H1 (cell line): ENCODE results near the gene NR0B2. TPM values are rescaled to one million over a fixed set of nuclear protein-coding genes. Genes with fewer than 3 reads are reported as not detected.

Experiments used
- CTCF ChIA-PET: fragments of 300-600 bp; sonication (Branson Sonifier 250); formaldehyde crosslinking; loops from one replicate; lab custom pipeline; 2021; ENCODE audit not compliant: partially characterized antibody; lab: Charles Lee
- POLR2A ChIA-PET: fragments of 300-600 bp; sonication (Branson Sonifier 250); formaldehyde crosslinking; loops from one replicate; lab custom pipeline; 2021; ENCODE audit warnings: inconsistent platforms; ENCODE audit not compliant: partially characterized antibody; lab: Charles Lee
- DNase-seq, 2 experiments: peaks; one replicate each; pipeline versions ENCODE4 v3.0.0 to v3.0.0-alpha.2; 2010 to 2022; ENCODE audit warnings: low spot score in 2 of 2, low read depth in 1 of 2, mixed read lengths in 1 of 2
- FAIRE-seq: peaks from 2 replicates; lab custom pipeline; 2011; peaks lifted over from hg19 to GRCh38; lab: Jason Lieb, UNC
- H2AFZ ChIP-seq: 2 replicates; pipeline ENCODE4 v1.8.1; 2012; ENCODE audit warnings: low read length, inconsistent platforms
- H2AK5ac ChIP-seq: 2 replicates; pipeline ENCODE4 v1.6.1; 2013; ENCODE audit warnings: low read depth, low read length
- H2BK120ac ChIP-seq: replicated peaks from 2 replicates; pipeline ENCODE3; 2013; ENCODE audit warnings: low read depth, low read length, inconsistent platforms
- H2BK12ac ChIP-seq: 2 replicates; pipeline ENCODE4 v1.6.1; 2013; ENCODE audit warnings: low read depth, low read length
- H2BK15ac ChIP-seq: 2 replicates; pipeline ENCODE4 v1.6.1; 2013; ENCODE audit warnings: low read length
- H2BK20ac ChIP-seq: 2 replicates; pipeline ENCODE4 v1.6.1; 2013; ENCODE audit warnings: low read length
- H2BK5ac ChIP-seq: 2 replicates; pipeline ENCODE4 v1.6.1; 2013; ENCODE audit warnings: low read depth, low read length
- H3K14ac ChIP-seq: 2 replicates; pipeline ENCODE4 v1.6.1; 2013; ENCODE audit warnings: inconsistent platforms; ENCODE audit not compliant: insufficient read length
- H3K18ac ChIP-seq: 2 replicates; pipeline ENCODE4 v1.6.1; 2013; ENCODE audit warnings: low read length; ENCODE audit errors: extremely low read depth
- H3K23ac ChIP-seq: 2 replicates; pipeline ENCODE4 v1.6.1; 2013; ENCODE audit warnings: inconsistent platforms; ENCODE audit not compliant: insufficient read length
- H3K23me2 ChIP-seq: 2 replicates; pipeline ENCODE4 v1.6.1; 2013; ENCODE audit warnings: low read depth, low read length
- H3K27ac ChIP-seq: 2 replicates; pipeline ENCODE4 v1.6.1; 2011; ENCODE audit warnings: low read depth, low read length, inconsistent platforms
- H3K27me3 ChIP-seq, 4 experiments: replicated peaks in 1 of 4; 1 replicate in 1 of 4; 2 replicates in 3 of 4; pipeline versions ENCODE4 v1.6.1 to v1.8.1; 2011 to 2013; ENCODE audit warnings: low read length in 3 of 4, mild to moderate bottlenecking in 3 of 4, inconsistent platforms in 2 of 4, mixed read lengths in 2 of 4, moderate library complexity in 1 of 4; ENCODE audit not compliant: control insufficient read depth in 3 of 4, insufficient read depth in 3 of 4; ENCODE audit errors: extremely low read depth in 1 of 4
- H3K36me3 ChIP-seq, 4 experiments: 2 replicates each; pipeline versions ENCODE4 v1.6.1 to v1.8.1; 2011 to 2013; ENCODE audit warnings: mild to moderate bottlenecking in 4 of 4, low read length in 3 of 4, moderate library complexity in 2 of 4, control low read depth in 1 of 4, inconsistent platforms in 1 of 4; ENCODE audit not compliant: insufficient read depth in 4 of 4, control insufficient read depth in 2 of 4
- H3K4ac ChIP-seq: replicated peaks from 2 replicates; pipeline ENCODE3; 2013; ENCODE audit warnings: low read length, low read depth, mixed read lengths, inconsistent platforms; ENCODE audit not compliant: insufficient read length
- H3K4me1 ChIP-seq, 4 experiments: replicated peaks in 1 of 4; 1 replicate in 1 of 4; 2 replicates in 3 of 4; pipeline versions ENCODE4 v1.6.1 to v1.8.1; 2011 to 2013; ENCODE audit warnings: low read length in 3 of 4, inconsistent platforms in 2 of 4, mixed read lengths in 1 of 4; ENCODE audit not compliant: insufficient read depth in 4 of 4, control insufficient read depth in 3 of 4
- H3K4me2 ChIP-seq, 2 experiments: 2 replicates each; pipeline versions ENCODE4 v1.6.1 to v1.8.1; 2011 to 2013; ENCODE audit warnings: low read depth in 2 of 2, low read length in 2 of 2, control low read depth in 1 of 2, inconsistent platforms in 1 of 2, mild to moderate bottlenecking in 1 of 2; ENCODE audit not compliant: insufficient read depth in 1 of 2
- H3K4me3 ChIP-seq, 4 experiments: fragments of 200-600, 300-600 bp in 1 of 4; sonication (generic), shearing (Covaris generic), sonication (Bioruptor Twin) in 1 of 4; 2 replicates each; pipeline versions ENCODE4 v1.5.1 to v1.8.1; 2011 to 2016; ENCODE audit warnings: low read length in 4 of 4, low read depth in 3 of 4, control low read depth in 2 of 4, inconsistent platforms in 2 of 4, mild to moderate bottlenecking in 2 of 4, mixed read lengths in 1 of 4, moderate library complexity in 1 of 4; ENCODE audit not compliant: insufficient read depth in 2 of 4; ENCODE audit errors: extremely low read depth in 1 of 4
- H3K56ac ChIP-seq: replicated peaks from 2 replicates; pipeline ENCODE3; 2013; ENCODE audit warnings: low read depth, mild to moderate bottlenecking, mixed read lengths, low read length, inconsistent platforms; ENCODE audit not compliant: insufficient read length
- H3K79me1 ChIP-seq: 2 replicates; pipeline ENCODE4 v1.6.1; 2013; ENCODE audit warnings: low read depth, low read length, control low read depth
- H3K79me2 ChIP-seq, 2 experiments: 2 replicates each; pipeline versions ENCODE4 v1.6.1 to v1.8.1; 2012 to 2013; ENCODE audit warnings: low read length in 2 of 2, mild to moderate bottlenecking in 2 of 2, inconsistent platforms in 1 of 2; ENCODE audit not compliant: insufficient read depth in 2 of 2, control insufficient read depth in 1 of 2
- H3K9ac ChIP-seq, 4 experiments: replicated peaks in 1 of 4; 1 replicate in 1 of 4; 2 replicates in 3 of 4; pipeline versions ENCODE4 v1.6.1 to v1.8.1; 2011 to 2013; ENCODE audit warnings: low read depth in 3 of 4, low read length in 3 of 4, control low read depth in 2 of 4, mild to moderate bottlenecking in 2 of 4, moderate library complexity in 2 of 4, inconsistent platforms in 1 of 4; ENCODE audit errors: extremely low read depth in 1 of 4
- H3K9me3 ChIP-seq, 2 experiments: 2 replicates each; pipeline versions ENCODE4 v1.6.1 to v1.8.1; 2012 to 2013; ENCODE audit warnings: mild to moderate bottlenecking in 2 of 2, moderate library complexity in 2 of 2, control low read depth in 1 of 2, inconsistent platforms in 1 of 2, low read depth in 1 of 2, low read length in 1 of 2, mixed read lengths in 1 of 2; ENCODE audit not compliant: insufficient read depth in 2 of 2
- H4K20me1 ChIP-seq, 2 experiments: replicated peaks in 1 of 2; 2 replicates each; pipeline versions ENCODE3 to v1.8.1; 2011 to 2013; ENCODE audit warnings: inconsistent platforms in 2 of 2, low read length in 2 of 2, mild to moderate bottlenecking in 1 of 2; ENCODE audit not compliant: insufficient read depth in 2 of 2, control insufficient read depth in 1 of 2
- H4K5ac ChIP-seq: 2 replicates; pipeline ENCODE4 v1.6.1; 2013; ENCODE audit warnings: low read length, low read depth, mixed read lengths, inconsistent platforms; ENCODE audit not compliant: insufficient read length
- H4K8ac ChIP-seq: 2 replicates; pipeline ENCODE4 v1.8.0; 2013; ENCODE audit warnings: mild to moderate bottlenecking, moderate library complexity, low read length, inconsistent platforms; ENCODE audit not compliant: insufficient read depth; ENCODE audit errors: extremely low read depth
- H4K91ac ChIP-seq: replicated peaks from 2 replicates; pipeline ENCODE3; 2013; ENCODE audit warnings: low read length, mixed read lengths, inconsistent platforms; ENCODE audit not compliant: insufficient read length
- CBX8 ChIP-seq: fragments of 300-800, 300-1000 bp; sonication (generic); IDR thresholded peaks from 2 replicates; pipeline ENCODE4 v1.7.1; 2016; ENCODE audit warnings: low read depth, low read length, borderline replicate concordance
- GTF2F1 ChIP-seq: IDR thresholded peaks from 2 replicates; pipeline ENCODE4 v1.6.1; 2012; ENCODE audit warnings: low read depth, low read length, improper control_type of control experiment, borderline replicate concordance
- MAFK ChIP-seq: IDR thresholded peaks from 2 replicates; pipeline ENCODE4 v1.6.1; 2012; ENCODE audit warnings: low read depth, mild to moderate bottlenecking, improper control_type of control experiment, low read length
- POLR2A ChIP-seq, 2 experiments: IDR thresholded peaks; 1 replicate in 1 of 2; 2 replicates in 1 of 2; pipeline ENCODE4 v1.6.1; 2011; ENCODE audit warnings: low read depth in 2 of 2, low read length in 2 of 2, mild to moderate bottlenecking in 2 of 2; ENCODE audit errors: control extremely low read depth in 1 of 2
- RFX5 ChIP-seq: IDR thresholded peaks from 2 replicates; pipeline ENCODE4 v1.6.1; 2011; ENCODE audit warnings: low read depth, low read length, improper control_type of control experiment, borderline replicate concordance
- RNF2 ChIP-seq: fragments of 200-900, 300-1000 bp; sonication (generic); IDR thresholded peaks from 2 replicates; pipeline ENCODE4 v1.7.1; 2016; ENCODE audit warnings: borderline replicate concordance, low read depth, mild to moderate bottlenecking, antibody characterized with exemption, low read length; ENCODE audit not compliant: poor library complexity, severe bottlenecking; ENCODE audit errors: missing control alignments
- RXRA ChIP-seq: IDR thresholded peaks from 2 replicates; pipeline ENCODE4 v1.6.1; 2011; ENCODE audit warnings: low read depth, mild to moderate bottlenecking, low read length, moderate library complexity; ENCODE audit not compliant: insufficient read depth
- TAF1 ChIP-seq: IDR thresholded peaks from 2 replicates; pipeline ENCODE4 v1.6.1; 2011; ENCODE audit warnings: mild to moderate bottlenecking, low read depth, low read length
- ZNF274 ChIP-seq: IDR thresholded peaks from 2 replicates; pipeline ENCODE4 v1.7.0; 2012; ENCODE audit warnings: low read length, borderline replicate concordance; ENCODE audit errors: extremely low read depth
- WGBS, 2 experiments: shearing (Covaris generic) in 1 of 2; methylation state at CpG; one replicate each; pipeline versions ENCODE4 v1.1.6 to v1.1.7; 2013 to 2015; ENCODE audit warnings: low lambda C conversion rate in 2 of 2, mixed read lengths in 2 of 2, inconsistent platforms in 1 of 2, low coverage in 1 of 2, missing lambda C conversion rate in 1 of 2; ENCODE audit not compliant: insufficient replicate concordance in 2 of 2, insufficient coverage in 1 of 2, insufficient read length in 1 of 2; ENCODE audit errors: extremely low coverage in 1 of 2, missing lambda C conversion rate in 1 of 2; 5-methylcytosine and 5-hydroxymethylcytosine counted together
- polyA plus RNA-seq, 7 experiments: library from polyadenylated mRNA; depleted of rRNA in 3 of 7; stranded (reverse) in 5 of 7; unstranded in 2 of 7; fragments of >200 nt in 5 of 7; fragments of 200-250 nt in 2 of 7; gene quantifications; 1 replicate in 5 of 7; 2 replicates in 1 of 7; 4 replicates in 1 of 7; pipeline versions ENCODE4 v1.2.1 to v1.2.3, GENCODE V29; 2011 to 2013; ENCODE audit warnings: missing spikeins in 2 of 7, mixed read lengths in 2 of 7
- total RNA-seq: library from RNA; stranded (reverse); fragmentation: NEBNext Ultra II Directional; extraction: Animal tissue kit (Norgen Biotek cat#: 25700); gene quantifications from 2 replicates; pipeline ENCODE4 v1.2.1, GENCODE V29; 2021

NR0B2 gene
- total and polyA plus RNA-seq, 2 of the 8 experiments (the other 6 are each of a cell fraction or from before 2014, with no cell fraction given) = not detected

GRCh38 chr1:26879793-26880192 is 34.0 kb downstream of the NR0B2 start:
- Histone ChIP-seq H4K5ac (no peak overlapping the region), H3K79me1 (no peaks in the 10 kb centered on the region; the same call in 1 of the 2 replicates), H3K27me3 (no peaks in the 10 kb centered on the region), H3K4me2 (no peak overlapping the region), H3K9ac (no peak overlapping the region), H2BK12ac (no peak overlapping the region), H4K20me1 (no peaks in the 10 kb centered on the region), H4K91ac (no peak overlapping the region), H2BK20ac (no peak overlapping the region), H2AFZ (no peak overlapping the region), H2BK5ac (no peak overlapping the region), H3K79me2 (no peaks in the 10 kb centered on the region), H3K23ac (no peak overlapping the region), H4K8ac (no peak overlapping the region), H3K18ac (no peak overlapping the region), H3K4me3 (no peak overlapping the region), H3K4me1 (peaks cover 0 to 2% (median 0%) of the 10 kb centered on the region in 4 experiments; a peak in 1 of 7 replicates), H3K56ac (no peak overlapping the region), H2AK5ac (no peak overlapping the region), H3K23me2 (no peaks in the 10 kb centered on the region), H3K4ac (no peak overlapping the region), H3K14ac (no peak overlapping the region), H2BK120ac (no peak overlapping the region), H3K27ac (no peak overlapping the region), H2BK15ac (no peak overlapping the region), H3K9me3 (no peaks in the 10 kb centered on the region), H3K36me3 (peaks cover 18 to 51% (median 34%) of the 10 kb centered on the region in 4 experiments)
- 97% methylated on average over 4 of the region's 4 CpGs; no CpG with 5 or more reads in 1 of the 2 experiments for WGBS, 2 experiments
- ChIA-PET CTCF (interaction anchor here (1.2 to 31.7 kb wide), 8 partner anchors 10 to 90 kb away, joined by 3 to 547 read pairs (median 12); partner anchors contain the start of genes GPN2 and SFN), POLR2A (interaction anchor here (3.0 kb wide), 1 partner anchor 22 kb away, joined by 7 read pairs; no protein-coding TSS in a partner anchor)
- FAIRE-seq (no peak), DNase-seq (no peak)
- TF ChIP-seq RFX5 = no peak
- TF ChIP-seq TAF1 = no peak
- TF ChIP-seq RXRA = no peak
- no peak for TF ChIP-seq MAFK
- no peak for TF ChIP-seq CBX8
- no peak for TF ChIP-seq POLR2A (IDR thresholded peaks at IDR 0.05; ENCODE audit: control extremely low read depth in 1 of 2, low read depth in 2 of 2, low read length in 2 of 2)
- no peak for TF ChIP-seq ZNF274
- no peak for TF ChIP-seq GTF2F1
- no peak for TF ChIP-seq RNF2
